Measurements from ENCODE around the gene CD82.

GRCh38 chr11:44551456-44552139, 13.9 kb upstream of the CD82 start:
- no peak for TF ChIP-seq CTCF (IDR thresholded peaks at IDR 0.05)
- no peak for TF ChIP-seq POLR2A (IDR thresholded peaks at IDR 0.05)
- no peak for TF ChIP-seq POLR2AphosphoS5 (IDR thresholded peaks at IDR 0.05; ENCODE audit: insufficient read depth in 1 of 2, low read depth in 1 of 2)
